Loucy (cell line): ENCODE measurements around the gene SPEM1.

Source experiments
- EZH2phosphoT487 ChIP-seq: fragments of 200-600 bp; IDR thresholded peaks from 2 replicates; pipeline ENCODE4 v1.6.1; 2018; ENCODE audit warnings: antibody characterized with exemption, mild to moderate bottlenecking, moderate library complexity, borderline replicate concordance
- TF ChIP-seq, protein P1 (sequence below): fragments of 200-600 bp; sonication (generic); conservative IDR thresholded peaks from 2 replicates; pipeline ENCODE4 v1.5.1; 2014; ENCODE audit warnings: mild to moderate bottlenecking, antibody characterized with exemption, low read length

DNA sequence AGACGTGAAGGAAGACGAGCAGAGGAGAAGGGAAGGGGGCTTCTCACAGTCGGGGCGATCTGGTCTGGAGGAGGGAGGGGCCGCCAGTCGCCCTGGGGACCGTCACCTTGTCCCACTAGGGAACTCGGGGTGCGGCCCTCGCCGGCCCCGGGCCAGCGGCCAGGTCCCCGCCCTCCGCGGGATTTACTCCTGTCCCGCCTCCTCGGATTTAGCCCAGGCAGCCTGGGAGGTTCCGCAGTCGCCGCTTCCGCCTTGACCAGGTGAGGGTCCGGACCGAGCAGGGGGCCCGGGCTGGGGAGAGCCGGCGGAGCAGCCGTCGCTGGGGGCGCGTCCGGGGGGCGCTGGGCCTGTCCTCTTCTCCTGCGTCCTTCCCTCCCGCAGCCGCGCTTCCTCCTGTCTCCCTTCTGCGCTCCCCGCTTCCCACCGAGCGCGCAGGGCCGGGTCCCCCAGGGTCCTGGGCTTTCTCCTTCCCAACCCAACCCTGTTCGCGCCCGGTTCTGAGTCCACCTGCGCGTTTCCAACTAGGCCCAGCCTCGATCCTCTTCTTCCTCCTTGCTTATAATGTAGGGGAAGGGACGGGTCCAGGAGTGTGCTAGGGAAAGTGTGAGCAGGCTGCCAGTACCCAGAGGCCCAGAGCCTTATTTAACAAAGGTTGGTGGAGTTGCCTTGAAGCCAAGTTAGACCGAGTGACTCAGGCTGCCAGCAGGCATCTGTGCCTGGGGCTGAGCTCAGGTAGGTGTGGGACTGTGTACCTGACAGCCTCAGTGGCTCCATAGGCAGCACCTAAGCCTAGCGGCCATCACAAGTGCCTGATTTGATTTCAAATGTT, 39.1 kb upstream of the SPEM1 start, which contains the start of gene TNK1:
- TF ChIP-seq, protein P1, sequence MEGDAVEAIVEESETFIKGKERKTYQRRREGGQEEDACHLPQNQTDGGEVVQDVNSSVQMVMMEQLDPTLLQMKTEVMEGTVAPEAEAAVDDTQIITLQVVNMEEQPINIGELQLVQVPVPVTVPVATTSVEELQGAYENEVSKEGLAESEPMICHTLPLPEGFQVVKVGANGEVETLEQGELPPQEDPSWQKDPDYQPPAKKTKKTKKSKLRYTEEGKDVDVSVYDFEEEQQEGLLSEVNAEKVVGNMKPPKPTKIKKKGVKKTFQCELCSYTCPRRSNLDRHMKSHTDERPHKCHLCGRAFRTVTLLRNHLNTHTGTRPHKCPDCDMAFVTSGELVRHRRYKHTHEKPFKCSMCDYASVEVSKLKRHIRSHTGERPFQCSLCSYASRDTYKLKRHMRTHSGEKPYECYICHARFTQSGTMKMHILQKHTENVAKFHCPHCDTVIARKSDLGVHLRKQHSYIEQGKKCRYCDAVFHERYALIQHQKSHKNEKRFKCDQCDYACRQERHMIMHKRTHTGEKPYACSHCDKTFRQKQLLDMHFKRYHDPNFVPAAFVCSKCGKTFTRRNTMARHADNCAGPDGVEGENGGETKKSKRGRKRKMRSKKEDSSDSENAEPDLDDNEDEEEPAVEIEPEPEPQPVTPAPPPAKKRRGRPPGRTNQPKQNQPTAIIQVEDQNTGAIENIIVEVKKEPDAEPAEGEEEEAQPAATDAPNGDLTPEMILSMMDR = no peak
- no peak for TF ChIP-seq EZH2phosphoT487
